GM19372 (cell line): ENCODE data around the gene MCEE.
A peak's percentile ranks its signal among the peaks of the same experiment; 100 is the strongest.
"Not testable (repeated sequence)": the region's sequence is repeated elsewhere in the genome, so short reads cannot be mapped to it uniquely, and the experiment has no call there.

Source experiments
- ATAC-seq: cut with Tn5 transposase; IDR thresholded peaks from one replicate; pipeline ENCODE4 v1.9.1; 2021; ENCODE audit warnings: mild to moderate bottlenecking, low read depth, moderate library complexity; ENCODE audit not compliant: unreplicated experiment

Gene MCEE

GRCh38 chr2:71130152-71130904 is at the start of gene MCEE, which contains the start of gene MPHOSPH10:
MCEE (minus strand) TSS chr2:71130229; CDS start chr2:71130219, 10 bp downstream.
MPHOSPH10 (plus strand) TSS chr2:71130634; CDS start chr2:71130666, 32 bp downstream.
- peak; percentile 89 for ATAC-seq

- ATAC-seq = not testable (repeated sequence)
Observed at GRCh38 chr2:71178836-71179235, 48.8 kb upstream of the MCEE start.

- no peak for ATAC-seq
Observed at GRCh38 chr2:71174207-71174606, 44.2 kb upstream of the MCEE start.

GRCh38 chr2:71173096-71173495 is 43.1 kb upstream of the MCEE start:
- ATAC-seq = no peak

- no peak for ATAC-seq
Observed at GRCh38 chr2:71166812-71167211, 36.8 kb upstream of the MCEE start.

GRCh38 chr2:71157124-71157793 is 27.2 kb upstream of the MCEE start:
- peak; percentile 66 for ATAC-seq

- ATAC-seq = no peak
Observed at GRCh38 chr2:71156573-71156972, 26.5 kb upstream of the MCEE start.

- no peak for ATAC-seq
Observed at GRCh38 chr2:71155846-71156245, 25.8 kb upstream of the MCEE start.

GRCh38 chr2:71154798-71155197 is 24.8 kb upstream of the MCEE start:
- ATAC-seq = peak; percentile 72

- no peak for ATAC-seq
Observed at GRCh38 chr2:71154279-71154678, 24.2 kb upstream of the MCEE start.

- no peak for ATAC-seq
Observed at GRCh38 chr2:71153585-71154224, 23.7 kb upstream of the MCEE start.

- ATAC-seq = no peak
Observed at GRCh38 chr2:71151620-71152019, 21.6 kb upstream of the MCEE start.

GRCh38 chr2:71150082-71150816 is 20.2 kb upstream of the MCEE start:
- ATAC-seq = no peak

- no peak for ATAC-seq
Observed at GRCh38 chr2:71148506-71149063, 18.6 kb upstream of the MCEE start.

GRCh38 chr2:71143782-71144181 is 13.8 kb upstream of the MCEE start:
- no peak for ATAC-seq

- ATAC-seq = no peak
Observed at GRCh38 chr2:71136174-71136573, 6.1 kb upstream of the MCEE start.

GRCh38 chr2:71133603-71134002 is 3.6 kb upstream of the MCEE start:
- no peak for ATAC-seq

- ATAC-seq = not testable (repeated sequence)
Observed at GRCh38 chr2:71131387-71132166, 1.5 kb upstream of the MCEE start.

GRCh38 chr2:71130905-71131244 is 846 bp upstream of the MCEE start:
- ATAC-seq = peak; percentile 20

- peak; percentile 35 for ATAC-seq
Observed at GRCh38 chr2:71129902-71130151, 202 bp downstream of the MCEE start.
